Thyroid gland (tissue), 4 donors: ENCODE results near the gene CBLN2. TPM values are rescaled to one million over a fixed set of nuclear protein-coding genes. Genes with fewer than 3 reads are reported as not detected.

ENCODE experiments used
- DNase-seq, 2 donors: peaks; one replicate each; pipeline ENCODE4 v3.0.0-alpha.2; 2019
- H3K27ac ChIP-seq, 3 donors: fragments of 200-600 bp; sonication (generic); 1 replicate in 2 of 3; 2 replicates in 1 of 3; pipeline ENCODE4 v1.5.1; 2016 to 2019; ENCODE audit warnings: mild to moderate bottlenecking in 1 of 3, moderate library complexity in 1 of 3
- H3K27me3 ChIP-seq: fragments of 200-600 bp; sonication (generic); one replicate; pipeline ENCODE4 v1.5.1; 2019
- H3K36me3 ChIP-seq, 2 donors: fragments of 200-600 bp; sonication (generic); one replicate each; pipeline ENCODE4 v1.5.1; 2016 to 2019
- H3K4me1 ChIP-seq, 2 donors: fragments of 200-600 bp; sonication (generic); one replicate each; pipeline ENCODE4 v1.5.1; 2017 to 2019
- H3K4me3 ChIP-seq, 3 donors: fragments of 200-600 bp; sonication (generic); replicated peaks in 1 of 3; 1 replicate in 2 of 3; 2 replicates in 1 of 3; pipeline ENCODE4 v1.5.1; 2016; ENCODE audit warnings: mild to moderate bottlenecking in 1 of 3
- H3K9me3 ChIP-seq: fragments of 200-600 bp; sonication (generic); one replicate; pipeline ENCODE4 v1.5.1; 2017
- POLR2A ChIP-seq, 2 donors: fragments of 450-650 bp; IDR thresholded peaks; one replicate each; pipeline ENCODE4 v1.6.1; 2017; ENCODE audit warnings: antibody characterized with exemption in 2 of 2, mild to moderate bottlenecking in 2 of 2, moderate library complexity in 1 of 2
- WGBS, 2 donors: methylation state at CpG; one replicate each; pipeline ENCODE4 v1.1.5; 2017; 5-methylcytosine and 5-hydroxymethylcytosine counted together
- intact Hi-C: fragments of 100-400 bp; cut with DNase I; formaldehyde crosslinking; loops from one replicate; pipeline ENCODE4 v1.15.1; 2023
- total RNA-seq, 4 donors: library from RNA; depleted of rRNA; stranded (reverse); fragments of >200 nt; gene quantifications; one replicate each; pipeline ENCODE4 v1.2.3, GENCODE V29; 2016
- TF ChIP-seq, protein P1 (sequence below), 6 experiments: fragments of 200-600 bp in 3 of 6; fragments of 450-650 bp in 3 of 6; sonication (generic) in 3 of 6; IDR thresholded peaks; one replicate each; pipeline ENCODE4 v1.5.1; 2016 to 2019; ENCODE audit warnings: antibody characterized with exemption in 6 of 6, mild to moderate bottlenecking in 2 of 6, inconsistent platforms in 1 of 6, moderate library complexity in 1 of 6

The CBLN2 gene
- total RNA-seq, 4 donors from 2014 or later: not detected

DNA sequence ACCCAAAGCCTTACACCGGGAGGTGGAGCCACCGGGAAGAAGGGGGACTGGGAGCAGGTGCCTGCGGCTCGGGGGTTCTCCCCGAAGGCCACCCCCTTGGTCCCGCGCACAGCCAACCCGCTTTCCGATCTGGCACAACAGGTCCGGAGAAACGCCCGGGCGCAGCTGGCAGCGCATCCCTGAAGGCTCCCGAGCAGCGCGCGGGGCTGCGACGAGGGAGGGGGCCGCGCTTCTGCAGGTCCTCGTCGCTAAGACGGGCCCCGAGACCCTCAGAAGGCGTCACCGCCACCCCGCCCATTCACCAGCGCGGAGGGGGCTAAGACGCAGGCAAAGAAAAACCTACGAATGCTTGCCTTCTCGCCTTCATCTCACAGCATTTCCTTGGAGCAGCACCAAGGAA lies 1.8 kb downstream of the CBLN2 start:
- Histone ChIP-seq H3K4me3 (no peak overlapping the region), H3K4me1 (peaks cover 0 to 3% of the 10 kb centered on the region in 2 donors), H3K27ac (no peak overlapping the region), H3K36me3 (no peaks in the 10 kb centered on the region), H3K9me3 (no peaks in the 10 kb centered on the region), H3K27me3 (no peaks in the 10 kb centered on the region)
- 1 to 3% methylated on average over 20 to 29 of the region's 34 CpGs for WGBS, 2 donors
- intact Hi-C loops: no loop called here
- no peak for TF ChIP-seq POLR2A (IDR thresholded peaks at IDR 0.05)
- TF ChIP-seq, protein P1, sequence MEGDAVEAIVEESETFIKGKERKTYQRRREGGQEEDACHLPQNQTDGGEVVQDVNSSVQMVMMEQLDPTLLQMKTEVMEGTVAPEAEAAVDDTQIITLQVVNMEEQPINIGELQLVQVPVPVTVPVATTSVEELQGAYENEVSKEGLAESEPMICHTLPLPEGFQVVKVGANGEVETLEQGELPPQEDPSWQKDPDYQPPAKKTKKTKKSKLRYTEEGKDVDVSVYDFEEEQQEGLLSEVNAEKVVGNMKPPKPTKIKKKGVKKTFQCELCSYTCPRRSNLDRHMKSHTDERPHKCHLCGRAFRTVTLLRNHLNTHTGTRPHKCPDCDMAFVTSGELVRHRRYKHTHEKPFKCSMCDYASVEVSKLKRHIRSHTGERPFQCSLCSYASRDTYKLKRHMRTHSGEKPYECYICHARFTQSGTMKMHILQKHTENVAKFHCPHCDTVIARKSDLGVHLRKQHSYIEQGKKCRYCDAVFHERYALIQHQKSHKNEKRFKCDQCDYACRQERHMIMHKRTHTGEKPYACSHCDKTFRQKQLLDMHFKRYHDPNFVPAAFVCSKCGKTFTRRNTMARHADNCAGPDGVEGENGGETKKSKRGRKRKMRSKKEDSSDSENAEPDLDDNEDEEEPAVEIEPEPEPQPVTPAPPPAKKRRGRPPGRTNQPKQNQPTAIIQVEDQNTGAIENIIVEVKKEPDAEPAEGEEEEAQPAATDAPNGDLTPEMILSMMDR (IDR thresholded peaks at IDR 0.05): no peak
- DNase-seq: no peak

DNA sequence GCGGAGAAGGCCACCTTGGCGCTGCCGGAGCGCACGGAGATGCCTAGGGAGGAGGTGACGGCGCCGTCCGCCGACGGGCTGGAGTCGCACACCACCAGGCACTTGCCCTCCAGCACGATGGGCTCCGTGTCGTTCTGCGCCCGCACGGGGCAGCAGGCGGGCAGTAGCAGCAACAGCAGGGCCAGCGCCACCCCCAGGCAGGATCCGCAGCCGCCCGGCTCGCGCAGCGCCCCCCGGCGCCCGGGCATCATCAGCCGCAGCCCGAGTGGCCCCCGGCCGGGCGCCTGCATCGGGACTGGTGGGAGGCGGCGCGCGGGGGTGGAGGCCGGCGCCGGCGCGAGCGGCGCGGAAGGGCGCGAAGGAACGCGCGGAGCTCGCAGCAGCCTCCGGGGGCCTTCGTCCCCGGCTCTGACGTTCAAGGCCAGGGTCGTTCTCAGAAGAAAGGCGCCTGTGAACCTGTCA lies 2.2 kb downstream of the CBLN2 start:
- no peaks in the 10 kb centered on the region for H3K9me3 ChIP-seq
- no peaks in the 10 kb centered on the region for H3K36me3 ChIP-seq
- peaks cover 0 to 3% of the 10 kb centered on the region in 2 donors for H3K4me1 ChIP-seq
- no peak for DNase-seq
- no peaks in the 10 kb centered on the region for H3K27me3 ChIP-seq
- intact Hi-C loops: no loop called here
- H3K27ac ChIP-seq: no peak overlapping the region
- H3K4me3 ChIP-seq: no peak overlapping the region
- 0 to 1% methylated on average over 4 to 19 of the region's 59 CpGs for WGBS, 2 donors
- TF ChIP-seq, protein P1 (IDR thresholded peaks at IDR 0.05): no peak
- TF ChIP-seq POLR2A (IDR thresholded peaks at IDR 0.05): no peak

DNA sequence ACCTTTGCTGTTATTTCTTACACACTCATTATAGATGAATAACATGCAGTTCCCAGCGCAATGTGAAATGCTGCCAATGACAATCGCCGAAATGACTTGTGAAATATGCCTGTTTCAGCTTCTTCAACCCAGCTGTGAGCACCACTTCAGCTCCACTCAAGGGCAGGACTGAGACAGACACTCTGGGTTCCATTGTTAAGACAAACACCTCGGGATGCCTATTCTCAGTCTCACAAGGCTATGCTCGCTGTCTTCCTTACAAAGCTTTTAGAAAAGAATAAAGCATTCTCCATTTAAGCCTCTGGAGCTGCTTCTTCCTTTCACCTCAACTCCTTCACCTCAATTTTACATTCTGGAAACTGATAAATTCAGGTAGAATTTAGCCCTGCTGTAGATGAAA lies 4.2 kb downstream of the CBLN2 start:
- intact Hi-C loops: no loop called here
- WGBS, 2 donors: 20 to 25% methylated on average over 5 of the region's 5 CpGs
- Histone ChIP-seq H3K27ac (no peak overlapping the region), H3K4me3 (no peak overlapping the region), H3K4me1 (peaks cover 0 to 3% of the 10 kb centered on the region in 2 donors), H3K9me3 (no peaks in the 10 kb centered on the region), H3K27me3 (no peaks in the 10 kb centered on the region), H3K36me3 (no peaks in the 10 kb centered on the region)
- DNase-seq: no peak
- TF ChIP-seq POLR2A (IDR thresholded peaks at IDR 0.05): no peak
- TF ChIP-seq, protein P1 (IDR thresholded peaks at IDR 0.05): no peak

DNA sequence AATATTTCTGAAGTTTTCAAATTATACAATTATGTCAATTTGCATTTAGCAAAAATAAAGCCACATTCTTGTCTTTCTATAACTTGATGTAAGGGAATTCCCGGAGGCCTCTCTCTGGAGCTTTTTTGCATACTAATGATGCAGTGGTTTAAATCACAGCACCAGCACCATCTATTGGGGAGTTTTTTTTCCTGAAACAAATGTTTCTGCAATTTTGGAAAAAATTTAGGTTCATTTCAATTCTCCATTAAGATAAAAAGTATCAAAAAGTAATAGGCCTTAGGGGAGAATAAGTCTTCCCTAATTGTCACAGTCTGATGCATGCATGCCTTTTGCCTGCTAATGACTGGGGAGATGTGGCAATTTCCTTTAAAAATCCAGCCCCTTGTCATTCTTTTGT lies 13.5 kb downstream of the CBLN2 start:
- Histone ChIP-seq H3K9me3 (no peaks in the 10 kb centered on the region), H3K36me3 (no peaks in the 10 kb centered on the region), H3K4me3 (no peak overlapping the region), H3K27ac (no peak overlapping the region), H3K4me1 (no peaks in the 10 kb centered on the region), H3K27me3 (no peaks in the 10 kb centered on the region)
- intact Hi-C loops: no loop called here
- no peak for DNase-seq
- no peak for TF ChIP-seq POLR2A (IDR thresholded peaks at IDR 0.05)
- TF ChIP-seq, protein P1 (IDR thresholded peaks at IDR 0.05): no peak
- 47 to 74% methylated on average over 1 of the region's 1 CpG for WGBS, 2 donors

DNA sequence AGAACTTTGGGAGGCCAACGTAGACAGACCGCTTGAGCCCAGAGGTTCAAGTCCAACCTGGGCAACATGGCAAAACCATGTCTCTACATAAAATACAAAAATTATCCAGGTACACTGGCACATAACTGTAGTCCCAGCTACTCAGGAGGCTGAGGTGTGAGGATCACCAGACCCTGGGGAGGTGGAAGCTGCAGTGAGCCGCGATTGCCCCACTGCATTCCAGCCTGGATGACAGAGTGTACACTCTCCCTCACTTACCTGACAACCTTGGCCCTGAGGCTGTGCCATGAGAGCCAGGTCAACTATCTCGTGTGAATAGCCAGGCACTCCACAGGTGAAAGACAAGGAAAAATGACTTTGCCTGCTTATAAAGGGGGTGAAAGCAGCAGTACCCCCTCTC lies 39.3 kb downstream of the CBLN2 start:
- no peaks in the 10 kb centered on the region for H3K27me3 ChIP-seq
- DNase-seq: no peak
- no peaks in the 10 kb centered on the region for H3K36me3 ChIP-seq
- H3K4me3 ChIP-seq: no peak overlapping the region
- 89% methylated on average over 5 of the region's 5 CpGs for WGBS, 2 donors
- no peak for TF ChIP-seq POLR2A (IDR thresholded peaks at IDR 0.05)
- TF ChIP-seq, protein P1 (IDR thresholded peaks at IDR 0.05): no peak
- intact Hi-C loops: no loop called here
- H3K27ac ChIP-seq: no peak overlapping the region
- no peaks in the 10 kb centered on the region for H3K9me3 ChIP-seq
- H3K4me1 ChIP-seq: no peaks in the 10 kb centered on the region
